NT2/D1 (cell line): ENCODE measurements around the gene MYZAP.

Experiments
- DNase-seq: peaks from one replicate; pipeline ENCODE4 v3.0.0-alpha.2; 2011; ENCODE audit warnings: low read depth, low spot score
- H3K27me3 ChIP-seq: 2 replicates; pipeline ENCODE4 v1.6.0; 2011; ENCODE audit warnings: mild to moderate bottlenecking; ENCODE audit not compliant: insufficient read length, insufficient read depth
- H3K36me3 ChIP-seq: 2 replicates; pipeline ENCODE4 v1.6.1; 2011; ENCODE audit warnings: mild to moderate bottlenecking, low read length, mixed read lengths; ENCODE audit not compliant: insufficient read depth, insufficient read length
- H3K4me1 ChIP-seq: 2 replicates; pipeline ENCODE4 v1.5.1; 2011; ENCODE audit not compliant: insufficient read depth, insufficient read length
- H3K4me3 ChIP-seq: 2 replicates; pipeline ENCODE4 v1.5.1; 2011; ENCODE audit warnings: low read depth; ENCODE audit not compliant: insufficient read length
- H3K9ac ChIP-seq: 2 replicates; pipeline ENCODE4 v1.6.0; 2011; ENCODE audit warnings: low read depth; ENCODE audit not compliant: insufficient read length
- H3K9me3 ChIP-seq: 2 replicates; pipeline ENCODE4 v1.5.1; 2011; ENCODE audit warnings: mild to moderate bottlenecking, low read length; ENCODE audit not compliant: insufficient read depth
- SUZ12 ChIP-seq: IDR thresholded peaks from 2 replicates; pipeline ENCODE4 v1.6.1; 2011; ENCODE audit not compliant: insufficient read length, insufficient read depth; ENCODE audit errors: extremely low read depth
- YY1 ChIP-seq: IDR thresholded peaks from 2 replicates; pipeline ENCODE4 v1.6.1; 2011; ENCODE audit not compliant: insufficient read length, insufficient read depth
- ZNF274 ChIP-seq: IDR thresholded peaks from 2 replicates; pipeline ENCODE4 v1.6.1; 2011; ENCODE audit warnings: mild to moderate bottlenecking, low read depth, low read length

MYZAP gene

GRCh38 chr15:57718309-57718708 lies 126.6 kb downstream of the MYZAP start:
- no peak for DNase-seq
- peaks cover 33% of the 10 kb centered on the region for H3K36me3 ChIP-seq
- no peaks in the 10 kb centered on the region for H3K4me1 ChIP-seq
- no peak overlapping the region for H3K4me3 ChIP-seq
- TF ChIP-seq ZNF274 (no peak), YY1 (no peak), SUZ12 (no peak)
- no peaks in the 10 kb centered on the region for H3K9me3 ChIP-seq
- no peak overlapping the region for H3K9ac ChIP-seq
- H3K27me3 ChIP-seq = no peaks in the 10 kb centered on the region

- Histone ChIP-seq H3K4me1 (no peaks in the 10 kb centered on the region), H3K36me3 (peaks cover 17% of the 10 kb centered on the region), H3K4me3 (no peak overlapping the region), H3K9me3 (no peaks in the 10 kb centered on the region; the same call in 1 of the 2 replicates), H3K27me3 (no peaks in the 10 kb centered on the region), H3K9ac (no peak overlapping the region)
- TF ChIP-seq YY1 (no peak), ZNF274 (no peak), SUZ12 (no peak)
- no peak for DNase-seq
These were observed 129.2 kb downstream of the MYZAP start for GRCh38 chr15:57720867-57721266.

GRCh38 chr15:57726411-57726810 lies 134.7 kb downstream of the MYZAP start:
- H3K4me1 ChIP-seq = no peaks in the 10 kb centered on the region
- H3K9me3 ChIP-seq = no peaks in the 10 kb centered on the region; the same call in 1 of the 2 replicates
- no peak for TF ChIP-seq SUZ12
- H3K9ac ChIP-seq = no peak overlapping the region
- H3K4me3 ChIP-seq = no peak overlapping the region
- DNase-seq = no peak
- no peaks in the 10 kb centered on the region for H3K27me3 ChIP-seq
- H3K36me3 ChIP-seq = no peaks in the 10 kb centered on the region

GRCh38 chr15:57727031-57727430 lies 135.3 kb downstream of the MYZAP start:
- Histone ChIP-seq H3K27me3 (no peaks in the 10 kb centered on the region), H3K4me1 (peaks cover 4% of the 10 kb centered on the region), H3K9ac (no peak overlapping the region), H3K9me3 (no peaks in the 10 kb centered on the region; the same call in 1 of the 2 replicates), H3K36me3 (no peaks in the 10 kb centered on the region), H3K4me3 (no peak overlapping the region)
- no peak for DNase-seq
- no peak for TF ChIP-seq SUZ12
- TF ChIP-seq YY1 = no peak
- no peak for TF ChIP-seq ZNF274

GRCh38 chr15:57728436-57728835 lies 136.7 kb downstream of the MYZAP start:
- TF ChIP-seq ZNF274 (no peak), YY1 (no peak), SUZ12 (no peak)
- no peak for DNase-seq

GRCh38 chr15:57730876-57731275 lies 139.2 kb downstream of the MYZAP start:
- TF ChIP-seq YY1 (no peak), SUZ12 (no peak), ZNF274 (no peak)
- Histone ChIP-seq H3K9ac (no peak overlapping the region), H3K4me1 (peaks cover 4% of the 10 kb centered on the region), H3K27me3 (no peaks in the 10 kb centered on the region), H3K9me3 (no peaks in the 10 kb centered on the region), H3K4me3 (no peak overlapping the region), H3K36me3 (no peaks in the 10 kb centered on the region)
- DNase-seq = no peak

More at GRCh38 chr15:57728436-57728835, 136.7 kb downstream of the MYZAP start:
- Histone ChIP-seq H3K36me3 (no peaks in the 10 kb centered on the region), H3K4me3 (no peak overlapping the region), H3K4me1 (peaks cover 4% of the 10 kb centered on the region), H3K27me3 (no peaks in the 10 kb centered on the region), H3K9me3 (no peaks in the 10 kb centered on the region; the same call in 1 of the 2 replicates), H3K9ac (no peak overlapping the region)

GRCh38 chr15:57731530-57732103 lies 139.9 kb downstream of the MYZAP start:
- peaks cover 4% of the 10 kb centered on the region for H3K4me1 ChIP-seq
- DNase-seq = no peak
- TF ChIP-seq ZNF274 (no peak), YY1 (no peak), SUZ12 (no peak)
- no peak overlapping the region for H3K4me3 ChIP-seq
- peaks cover 3% of the 10 kb centered on the region; the same call in 1 of the 2 replicates for H3K9me3 ChIP-seq
- no peaks in the 10 kb centered on the region for H3K36me3 ChIP-seq
- no peaks in the 10 kb centered on the region for H3K27me3 ChIP-seq
- H3K9ac ChIP-seq = no peak overlapping the region
